ENCODE data around the gene GCNT2.
A peak's percentile ranks its signal among the peaks of the same experiment; 100 is the strongest.
"Not testable (repeated sequence)": the region's sequence is repeated elsewhere in the genome, so short reads cannot be mapped to it uniquely, and the experiment has no call there.

GCNT2 gene

DNA sequence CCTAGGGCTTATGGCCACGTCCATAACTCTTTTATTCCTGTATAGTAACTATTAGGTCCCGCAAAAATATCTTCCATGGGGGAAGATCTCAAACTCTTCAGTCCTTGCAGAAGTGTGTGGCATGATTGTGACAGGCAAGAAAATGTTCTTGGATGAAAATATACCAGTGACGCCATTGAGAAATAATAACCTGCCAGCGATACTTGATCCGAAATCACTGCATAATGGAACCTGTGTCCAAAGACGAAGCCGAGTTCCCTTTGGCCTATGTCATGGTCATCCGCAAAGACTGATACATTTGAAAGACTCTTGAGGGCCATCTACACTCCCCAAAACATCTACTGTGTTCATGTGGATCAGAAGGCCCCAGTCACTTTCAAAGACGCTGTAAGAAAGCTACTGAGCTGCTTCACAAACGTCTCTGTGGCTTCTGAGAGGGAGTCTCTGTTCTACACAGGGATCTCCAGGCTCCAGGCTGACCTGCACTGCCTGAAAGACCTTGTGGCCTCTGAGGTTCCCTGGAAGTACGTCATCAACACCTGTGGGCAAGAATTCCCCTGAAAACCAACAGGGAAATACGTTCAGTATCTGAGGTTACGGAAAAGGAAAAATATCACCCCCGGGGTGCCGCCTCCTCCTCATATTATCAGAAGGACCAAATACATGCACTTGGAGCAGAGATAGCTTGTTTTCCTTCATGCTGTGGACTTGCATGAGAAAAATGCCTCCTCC, 6.9 kb upstream of the GCNT2 start:
- no peak overlapping the region for H3K4me3 ChIP-seq (ENCODE audit: insufficient read length, low read depth)
- no peaks in the 10 kb centered on the region for H3K27me3 ChIP-seq (ENCODE audit: insufficient read depth, insufficient read length)
- no peaks in the 10 kb centered on the region for H3K9me3 ChIP-seq (ENCODE audit: insufficient read depth, low read length)
- no peaks in the 10 kb centered on the region for H3K4me1 ChIP-seq (ENCODE audit: insufficient read depth, insufficient read length)
- H3K36me3 ChIP-seq (ENCODE audit: insufficient read depth, insufficient read length, low read length): no peaks in the 10 kb centered on the region
- H3K9ac ChIP-seq (ENCODE audit: insufficient read length, low read depth): no peak overlapping the region
- DNase-seq (ENCODE audit: low read depth, low spot score): no peak
- TF ChIP-seq YY1 (IDR thresholded peaks at IDR 0.05; ENCODE audit: insufficient read depth, insufficient read length): no peak
- no peak for TF ChIP-seq SUZ12 (IDR thresholded peaks at IDR 0.05; ENCODE audit: extremely low read depth, insufficient read depth, insufficient read length)
- TF ChIP-seq ZNF274 (IDR thresholded peaks at IDR 0.05; ENCODE audit: low read depth, low read length): no peak

- H3K9me3 ChIP-seq (ENCODE audit: insufficient read depth, low read length): no peaks in the 10 kb centered on the region
- no peak for DNase-seq (ENCODE audit: low read depth, low spot score)
- no peaks in the 10 kb centered on the region for H3K4me1 ChIP-seq (ENCODE audit: insufficient read depth, insufficient read length)
- H3K9ac ChIP-seq (ENCODE audit: insufficient read length, low read depth): no peak overlapping the region
- H3K4me3 ChIP-seq (ENCODE audit: insufficient read length, low read depth): no peak overlapping the region
- TF ChIP-seq YY1 (IDR thresholded peaks at IDR 0.05; ENCODE audit: insufficient read depth, insufficient read length) (no peak), ZNF274 (IDR thresholded peaks at IDR 0.05; ENCODE audit: low read depth, low read length) (no peak)
- H3K27me3 ChIP-seq (ENCODE audit: insufficient read depth, insufficient read length): no peaks in the 10 kb centered on the region
- no peaks in the 10 kb centered on the region for H3K36me3 ChIP-seq (ENCODE audit: insufficient read depth, insufficient read length, low read length)
These were observed 4.2 kb upstream of the GCNT2 start for GRCh38 chr6:10516953-10517352.

DNA sequence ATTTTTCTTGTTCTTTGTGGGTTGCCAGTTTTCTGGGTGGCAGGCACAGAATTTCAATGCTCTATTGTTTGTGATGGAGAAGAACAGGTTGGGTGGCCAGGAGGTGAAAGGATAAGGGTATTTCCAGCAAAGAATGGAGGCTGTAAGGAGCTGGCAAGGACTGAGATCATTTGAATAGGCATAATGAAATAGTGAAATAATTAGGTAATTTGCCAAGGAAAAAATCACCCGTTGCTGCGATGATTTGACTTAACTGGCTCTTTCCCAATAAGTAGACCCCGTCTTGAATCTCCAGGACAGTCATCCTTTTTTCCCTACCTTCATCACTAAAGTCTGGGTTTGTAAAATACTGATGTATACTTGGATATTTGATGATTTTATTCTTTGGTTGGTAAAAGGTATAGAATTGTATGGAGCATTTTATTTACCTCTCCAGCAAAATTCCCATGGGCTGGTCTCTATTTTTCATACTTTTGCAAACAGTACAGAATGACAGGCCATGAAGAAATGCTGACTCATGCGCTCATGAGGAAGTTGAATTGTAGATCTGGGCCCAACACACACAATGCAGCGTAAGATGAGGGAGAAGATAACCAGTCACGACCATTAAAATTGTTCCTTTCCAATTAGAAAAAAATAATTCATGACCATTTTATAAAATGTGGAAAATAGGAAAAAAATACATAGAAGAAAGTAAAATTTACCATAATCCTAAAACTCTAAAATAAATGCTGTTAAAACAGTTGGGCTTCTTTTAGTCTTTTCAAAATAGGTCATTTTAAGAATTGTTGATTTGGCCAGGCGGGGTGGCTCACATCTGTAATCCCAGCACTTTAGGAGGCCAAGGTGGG, 2.4 kb upstream of the GCNT2 start:
- H3K9ac ChIP-seq (ENCODE audit: insufficient read length, low read depth): no peak overlapping the region
- no peak for DNase-seq (ENCODE audit: low read depth, low spot score)
- no peaks in the 10 kb centered on the region for H3K4me1 ChIP-seq (ENCODE audit: insufficient read depth, insufficient read length)
- no peak overlapping the region for H3K4me3 ChIP-seq (ENCODE audit: insufficient read length, low read depth)
- H3K27me3 ChIP-seq (ENCODE audit: insufficient read depth, insufficient read length): no peaks in the 10 kb centered on the region
- TF ChIP-seq YY1 (IDR thresholded peaks at IDR 0.05; ENCODE audit: insufficient read depth, insufficient read length) (no peak), ZNF274 (IDR thresholded peaks at IDR 0.05; ENCODE audit: low read depth, low read length) (no peak), SUZ12 (IDR thresholded peaks at IDR 0.05; ENCODE audit: extremely low read depth, insufficient read depth, insufficient read length) (no peak)
- H3K9me3 ChIP-seq (ENCODE audit: insufficient read depth, low read length): no peaks in the 10 kb centered on the region
- H3K36me3 ChIP-seq (ENCODE audit: insufficient read depth, insufficient read length, low read length): no peaks in the 10 kb centered on the region

- not testable (repeated sequence) for H3K36me3 ChIP-seq (ENCODE audit: insufficient read depth, insufficient read length, low read length); H3K4me1 ChIP-seq (ENCODE audit: insufficient read depth, insufficient read length); H3K9me3 ChIP-seq (ENCODE audit: insufficient read depth, low read length); H3K4me3 ChIP-seq (ENCODE audit: insufficient read length, low read depth); DNase-seq (ENCODE audit: low read depth, low spot score); H3K27me3 ChIP-seq (ENCODE audit: insufficient read depth, insufficient read length); H3K9ac ChIP-seq (ENCODE audit: insufficient read length, low read depth)
These were observed 1.8 kb upstream of the GCNT2 start for GRCh38 chr6:10519408-10519697.

DNA sequence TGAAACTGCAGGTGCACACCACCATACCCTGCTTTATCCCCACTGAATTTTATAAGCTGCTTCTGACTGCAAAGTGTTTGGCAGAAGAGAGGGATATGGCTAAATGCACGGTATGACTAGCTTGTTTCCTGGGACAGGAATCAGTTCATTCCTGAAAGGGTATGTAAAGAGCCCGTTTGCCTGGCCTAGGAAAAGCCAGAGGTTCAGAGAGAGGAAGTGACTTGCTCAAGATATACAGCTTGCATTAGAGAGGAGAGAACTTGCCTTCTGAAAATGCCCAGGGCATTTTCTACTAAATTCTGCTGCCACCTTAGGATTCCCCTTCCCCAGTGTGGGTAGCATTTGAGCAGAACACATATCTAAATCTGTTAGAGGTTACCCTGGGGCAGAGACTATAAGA, 683 bp upstream of the GCNT2 start:
- no peaks in the 10 kb centered on the region for H3K4me1 ChIP-seq (ENCODE audit: insufficient read depth, insufficient read length)
- H3K36me3 ChIP-seq (ENCODE audit: insufficient read depth, insufficient read length, low read length): no peaks in the 10 kb centered on the region
- no peak for DNase-seq (ENCODE audit: low read depth, low spot score)
- no peaks in the 10 kb centered on the region for H3K27me3 ChIP-seq (ENCODE audit: insufficient read depth, insufficient read length)
- H3K9me3 ChIP-seq (ENCODE audit: insufficient read depth, low read length): no peaks in the 10 kb centered on the region
- TF ChIP-seq ZNF274 (IDR thresholded peaks at IDR 0.05; ENCODE audit: low read depth, low read length) (no peak), YY1 (IDR thresholded peaks at IDR 0.05; ENCODE audit: insufficient read depth, insufficient read length) (no peak), SUZ12 (IDR thresholded peaks at IDR 0.05; ENCODE audit: extremely low read depth, insufficient read depth, insufficient read length) (no peak)
- peak overlapping the region; percentile 45 for H3K9ac ChIP-seq (ENCODE audit: insufficient read length, low read depth)
- no peak overlapping the region for H3K4me3 ChIP-seq (ENCODE audit: insufficient read length, low read depth)

GRCh38 chr6:10522929-10523573, 1.9 kb downstream of the GCNT2 start:
- no peaks in the 10 kb centered on the region for H3K9me3 ChIP-seq (ENCODE audit: insufficient read depth, low read length)
- peak; percentile 74 for DNase-seq (ENCODE audit: low read depth, low spot score)
- H3K36me3 ChIP-seq (ENCODE audit: insufficient read depth, insufficient read length, low read length): no peaks in the 10 kb centered on the region
- H3K9ac ChIP-seq (ENCODE audit: insufficient read length, low read depth): no peak overlapping the region
- TF ChIP-seq YY1 (IDR thresholded peaks at IDR 0.05; ENCODE audit: insufficient read depth, insufficient read length): no peak
- TF ChIP-seq ZNF274 (IDR thresholded peaks at IDR 0.05; ENCODE audit: low read depth, low read length): no peak
- no peak for TF ChIP-seq SUZ12 (IDR thresholded peaks at IDR 0.05; ENCODE audit: extremely low read depth, insufficient read depth, insufficient read length)
- no peaks in the 10 kb centered on the region for H3K27me3 ChIP-seq (ENCODE audit: insufficient read depth, insufficient read length)
- H3K4me3 ChIP-seq (ENCODE audit: insufficient read length, low read depth): no peak overlapping the region
- H3K4me1 ChIP-seq (ENCODE audit: insufficient read depth, insufficient read length): no peaks in the 10 kb centered on the region

GRCh38 chr6:10526156-10526555, 5.0 kb downstream of the GCNT2 start:
- H3K4me1 ChIP-seq (ENCODE audit: insufficient read depth, insufficient read length): peaks cover 2% of the 10 kb centered on the region
- no peaks in the 10 kb centered on the region for H3K9me3 ChIP-seq (ENCODE audit: insufficient read depth, low read length)
- no peak for DNase-seq (ENCODE audit: low read depth, low spot score)
- H3K36me3 ChIP-seq (ENCODE audit: insufficient read depth, insufficient read length, low read length): peaks cover 7% of the 10 kb centered on the region
- H3K9ac ChIP-seq (ENCODE audit: insufficient read length, low read depth): no peak overlapping the region
- no peak overlapping the region for H3K4me3 ChIP-seq (ENCODE audit: insufficient read length, low read depth)
- H3K27me3 ChIP-seq (ENCODE audit: insufficient read depth, insufficient read length): no peaks in the 10 kb centered on the region
- TF ChIP-seq ZNF274 (IDR thresholded peaks at IDR 0.05; ENCODE audit: low read depth, low read length) (no peak), SUZ12 (IDR thresholded peaks at IDR 0.05; ENCODE audit: extremely low read depth, insufficient read depth, insufficient read length) (no peak), YY1 (IDR thresholded peaks at IDR 0.05; ENCODE audit: insufficient read depth, insufficient read length) (no peak)
